GM13976 (cell line): Measurements from ENCODE around the gene POU4F3.

ENCODE experiments used
- DNase-seq: peaks from one replicate; pipeline ENCODE4 v3.0.0; 2012; ENCODE audit warnings: low spot score
- in situ Hi-C: fragments of 300-500 bp; cut with MboI; formaldehyde crosslinking; loops from one replicate; pipeline ENCODE4 v1.12.0; 2022; ENCODE audit warnings: low sequenced_read_pairs, mixed read lengths, inconsistent platforms; ENCODE audit not compliant: unreplicated experiment
- TF ChIP-seq, protein P1 (sequence below): IDR thresholded peaks from 2 replicates; pipeline ENCODE4 v1.5.1; 2012; ENCODE audit warnings: borderline replicate concordance, mild to moderate bottlenecking; ENCODE audit not compliant: insufficient read depth; ENCODE audit errors: extremely low read depth, missing control alignments, control extremely low read depth

Gene POU4F3

GRCh38 chr5:146365618-146366017 lies 27.0 kb downstream of the POU4F3 start:
- in situ Hi-C loops, result no loop called here
- TF ChIP-seq, protein P1, sequence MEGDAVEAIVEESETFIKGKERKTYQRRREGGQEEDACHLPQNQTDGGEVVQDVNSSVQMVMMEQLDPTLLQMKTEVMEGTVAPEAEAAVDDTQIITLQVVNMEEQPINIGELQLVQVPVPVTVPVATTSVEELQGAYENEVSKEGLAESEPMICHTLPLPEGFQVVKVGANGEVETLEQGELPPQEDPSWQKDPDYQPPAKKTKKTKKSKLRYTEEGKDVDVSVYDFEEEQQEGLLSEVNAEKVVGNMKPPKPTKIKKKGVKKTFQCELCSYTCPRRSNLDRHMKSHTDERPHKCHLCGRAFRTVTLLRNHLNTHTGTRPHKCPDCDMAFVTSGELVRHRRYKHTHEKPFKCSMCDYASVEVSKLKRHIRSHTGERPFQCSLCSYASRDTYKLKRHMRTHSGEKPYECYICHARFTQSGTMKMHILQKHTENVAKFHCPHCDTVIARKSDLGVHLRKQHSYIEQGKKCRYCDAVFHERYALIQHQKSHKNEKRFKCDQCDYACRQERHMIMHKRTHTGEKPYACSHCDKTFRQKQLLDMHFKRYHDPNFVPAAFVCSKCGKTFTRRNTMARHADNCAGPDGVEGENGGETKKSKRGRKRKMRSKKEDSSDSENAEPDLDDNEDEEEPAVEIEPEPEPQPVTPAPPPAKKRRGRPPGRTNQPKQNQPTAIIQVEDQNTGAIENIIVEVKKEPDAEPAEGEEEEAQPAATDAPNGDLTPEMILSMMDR, result no peak
- no peak for DNase-seq

GRCh38 chr5:146366904-146367303 lies 28.3 kb downstream of the POU4F3 start:
- no peak for DNase-seq
- in situ Hi-C loops, result no loop called here

GRCh38 chr5:146368137-146368536 lies 29.5 kb downstream of the POU4F3 start:
- in situ Hi-C loops, result no loop called here
- no peak for DNase-seq
- TF ChIP-seq, protein P1, result no peak

More at GRCh38 chr5:146366904-146367303, 28.3 kb downstream of the POU4F3 start:
- TF ChIP-seq, protein P1, result no peak

- TF ChIP-seq, protein P1, result no peak
- no peak for DNase-seq
- in situ Hi-C loops, result no loop called here
Observed at GRCh38 chr5:146369691-146370090, 31.1 kb downstream of the POU4F3 start.

GRCh38 chr5:146376821-146377220 lies 38.2 kb downstream of the POU4F3 start:
- in situ Hi-C loops, result no loop called here
- DNase-seq, result no peak
- TF ChIP-seq, protein P1, result no peak

GRCh38 chr5:146378986-146379385 lies 40.3 kb downstream of the POU4F3 start:
- DNase-seq, result no peak
- in situ Hi-C loops, result no loop called here
- TF ChIP-seq, protein P1, result no peak

GRCh38 chr5:146380714-146381113 lies 42.1 kb downstream of the POU4F3 start:
- DNase-seq, result no peak
- TF ChIP-seq, protein P1, result no peak
- in situ Hi-C loops, result no loop called here
